ENCODE data around the gene C6orf89.
"Not testable (repeated sequence)": the region's sequence is repeated elsewhere in the genome, so short reads cannot be mapped to it uniquely, and the experiment has no call there.

The C6orf89 gene

GRCh38 chr6:36888115-36888643, 2.4 kb downstream of the C6orf89 start:
- no peak for DNase-seq

DNA sequence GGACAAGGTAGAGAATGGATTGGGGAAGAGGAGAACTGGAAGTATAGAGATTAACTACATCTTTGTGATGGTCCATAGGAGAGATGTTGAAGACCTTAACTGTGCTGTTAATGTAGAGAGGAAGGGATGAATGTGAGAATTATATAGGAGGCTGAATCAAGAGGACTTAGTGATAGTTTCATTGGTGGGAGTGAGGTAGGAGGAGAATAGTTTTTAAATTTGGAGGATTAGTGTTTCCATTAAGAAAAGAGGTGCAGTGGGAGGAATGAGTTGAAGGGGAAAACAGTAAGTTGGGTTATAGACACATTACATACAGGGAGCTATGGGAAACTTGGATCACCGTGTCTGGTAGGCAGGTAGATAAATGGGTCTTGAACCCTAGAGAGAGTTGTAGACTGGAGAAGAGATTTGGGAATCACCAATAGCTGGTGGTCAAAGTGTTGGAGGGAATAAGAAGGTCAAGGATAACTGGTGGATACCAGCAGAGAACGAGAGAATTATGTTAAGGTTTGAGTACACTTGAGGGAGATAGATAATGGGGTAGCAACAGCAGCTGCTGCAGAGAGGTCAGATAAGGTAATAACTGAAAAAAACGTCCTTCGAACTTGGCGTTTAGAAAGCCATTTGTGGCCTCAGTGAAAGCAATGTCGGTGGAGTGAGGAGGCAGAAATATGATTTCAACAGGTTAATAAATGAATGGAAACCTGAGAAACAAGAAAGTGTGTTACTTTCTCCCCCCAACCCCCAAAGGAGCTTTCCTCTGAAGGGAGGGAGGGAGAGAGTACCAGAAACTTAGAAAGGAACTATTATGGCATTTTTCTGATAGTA, 3.1 kb downstream of the C6orf89 start:
- DNase-seq: no peak

GRCh38 chr6:36890112-36890663, 4.4 kb downstream of the C6orf89 start:
- no peak for DNase-seq

GRCh38 chr6:36891153-36891552, 5.4 kb downstream of the C6orf89 start:
- DNase-seq: not testable (repeated sequence)

DNA sequence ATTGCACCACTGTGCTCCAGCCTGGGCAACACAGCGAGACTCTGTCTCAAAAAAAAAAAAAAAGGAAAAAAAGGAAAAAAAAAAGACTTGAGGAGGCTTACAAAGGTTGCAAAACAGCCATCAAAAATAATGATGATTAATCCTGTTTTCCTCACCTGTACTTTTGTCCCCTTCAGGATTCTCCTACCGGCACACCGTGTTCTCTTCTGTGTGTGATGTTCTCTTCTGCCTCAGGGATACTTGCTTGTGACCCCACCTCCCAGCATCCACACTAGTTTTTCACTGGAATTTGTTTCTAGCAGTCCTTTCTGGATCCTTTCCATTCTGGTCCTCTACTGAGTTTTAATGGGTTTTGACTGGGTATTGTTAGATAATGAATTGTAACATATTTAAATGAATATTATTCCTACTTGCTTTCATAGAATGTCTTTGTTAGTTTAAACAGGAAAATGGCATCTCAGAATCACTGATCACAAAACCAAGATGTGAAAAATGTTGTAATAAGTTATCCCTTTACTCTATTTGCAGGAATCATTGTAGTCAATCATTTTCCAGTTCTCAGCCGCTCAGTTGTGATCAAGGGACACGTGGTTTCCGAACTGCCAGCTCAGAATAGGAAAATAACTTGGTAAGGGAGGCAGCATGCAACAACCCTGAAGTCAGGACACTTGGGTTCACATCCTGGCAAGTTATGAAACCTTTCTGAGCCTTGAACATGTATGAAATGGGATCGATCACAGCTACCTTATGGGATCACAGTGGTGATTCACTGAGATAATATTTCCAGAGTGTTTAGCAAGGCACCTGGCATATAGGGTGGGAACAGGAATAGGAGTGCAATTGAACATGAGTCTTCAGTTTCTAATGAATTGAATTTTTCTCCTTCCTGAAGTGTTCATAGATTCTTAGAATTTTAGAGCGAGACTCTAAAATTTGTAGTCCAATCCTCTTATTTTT, 8.5 kb downstream of the C6orf89 start:
- no peak for DNase-seq

- no peak for DNase-seq
Observed at GRCh38 chr6:36897609-36898008, 11.9 kb downstream of the C6orf89 start.

GRCh38 chr6:36904114-36904513, 18.4 kb downstream of the C6orf89 start:
- no peak for DNase-seq

DNA sequence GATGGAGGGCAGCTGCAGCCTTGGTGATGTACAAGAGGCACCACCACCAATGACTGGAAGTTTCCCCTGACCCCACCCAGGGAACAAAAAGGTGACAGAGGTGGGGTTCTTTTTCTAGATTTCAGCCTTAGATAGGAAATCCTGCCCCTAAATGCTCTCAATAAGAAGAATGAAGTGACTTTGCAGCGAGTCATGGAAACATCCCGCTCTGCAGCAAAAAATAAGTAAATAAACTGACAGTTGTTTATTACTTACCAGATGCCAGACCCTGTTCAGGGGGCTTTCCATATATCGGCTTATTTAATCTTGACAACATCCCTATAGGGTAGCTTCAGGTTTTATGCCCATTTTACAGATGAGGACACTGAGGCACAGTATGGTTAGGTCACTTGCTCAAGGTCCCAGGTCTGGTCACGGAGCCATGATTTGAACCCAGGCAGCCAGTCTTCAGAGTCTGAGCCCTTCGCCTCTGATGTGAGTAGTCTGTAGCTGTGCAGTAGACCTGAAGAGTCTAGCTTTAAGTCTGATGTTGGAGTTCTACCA, 19.2 kb downstream of the C6orf89 start:
- DNase-seq: no peak

DNA sequence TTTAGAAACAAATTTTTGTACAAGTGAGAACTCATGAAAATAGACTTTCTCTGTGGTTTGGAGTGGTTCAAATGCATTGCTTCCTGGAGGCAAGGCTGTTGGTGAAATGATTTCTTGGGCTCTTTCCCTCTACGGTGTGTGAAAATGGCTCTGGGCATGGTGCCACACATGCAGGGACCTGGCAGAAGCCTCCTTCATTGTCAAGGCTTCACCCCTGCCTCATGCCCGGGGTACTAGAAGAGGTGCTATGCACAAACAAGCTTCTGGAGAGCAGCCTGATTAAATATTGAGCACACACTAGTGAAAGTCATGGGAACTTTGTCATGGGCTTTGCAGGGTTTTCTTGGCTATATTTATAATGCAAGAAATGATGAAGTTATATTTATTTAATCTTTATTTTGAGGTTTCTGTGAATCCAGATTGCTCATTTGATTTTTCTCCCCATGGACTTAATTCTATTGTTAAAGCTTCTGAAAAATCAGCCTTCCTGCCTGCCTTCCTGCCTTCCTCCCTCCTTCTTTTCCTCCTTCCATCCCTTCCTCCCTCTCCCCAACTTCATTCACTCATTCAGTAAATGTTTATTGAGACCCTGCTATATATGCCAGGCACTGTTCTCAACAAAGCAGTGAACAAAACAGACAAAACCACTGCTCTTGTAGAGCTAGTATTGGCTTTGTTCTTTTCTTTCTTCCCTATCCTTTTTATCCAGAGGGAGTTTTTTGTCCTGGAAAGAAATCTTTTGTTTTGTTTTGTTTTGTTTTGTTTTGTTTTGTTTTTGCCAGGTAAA, 21.0 kb downstream of the C6orf89 start:
- DNase-seq: no peak

DNA sequence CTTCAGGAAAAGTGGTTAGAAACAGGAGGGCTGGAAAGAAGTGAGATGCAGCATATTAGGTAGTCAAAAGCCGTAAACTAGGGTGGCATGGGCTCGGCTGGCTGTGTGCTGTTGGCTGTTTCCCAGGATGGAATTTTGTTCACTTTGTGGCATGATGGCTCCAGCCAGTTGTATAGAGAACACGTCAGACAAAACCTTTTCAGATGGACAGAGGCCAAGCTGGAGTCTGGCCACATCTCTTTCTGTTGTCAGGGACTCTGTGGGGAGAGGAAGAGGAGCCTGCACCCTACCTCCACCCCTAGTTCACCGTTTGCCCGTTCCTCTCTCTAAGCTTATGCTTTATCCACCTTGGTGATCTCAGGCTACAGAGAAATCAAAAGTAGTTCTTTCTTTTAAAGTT, 22.0 kb downstream of the C6orf89 start:
- DNase-seq: no peak

- no peak for DNase-seq
Observed at GRCh38 chr6:36908747-36909146, 23.0 kb downstream of the C6orf89 start.

- DNase-seq: no peak
Observed at GRCh38 chr6:36912030-36912454, 26.3 kb downstream of the C6orf89 start.

DNA sequence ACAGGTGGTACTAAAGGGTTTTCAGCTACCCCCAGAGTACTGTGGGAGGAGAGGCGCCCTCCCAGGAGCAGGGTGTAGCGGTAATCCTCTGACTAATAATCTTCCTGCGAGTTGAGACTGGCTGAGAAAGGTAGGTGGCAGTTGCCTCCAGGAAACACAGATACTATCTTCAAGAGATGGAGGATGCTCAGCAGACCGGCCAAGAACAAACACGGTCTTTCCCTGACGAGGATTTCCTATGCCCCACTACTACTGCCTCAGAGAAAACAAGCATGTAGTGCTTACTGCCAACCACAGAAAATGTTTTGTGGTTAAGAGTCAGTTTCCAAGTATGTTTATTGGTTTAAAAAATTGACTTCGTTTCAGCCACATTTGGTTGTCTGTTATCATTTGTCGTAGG, 26.8 kb downstream of the C6orf89 start:
- DNase-seq: peak; percentile 55

DNA sequence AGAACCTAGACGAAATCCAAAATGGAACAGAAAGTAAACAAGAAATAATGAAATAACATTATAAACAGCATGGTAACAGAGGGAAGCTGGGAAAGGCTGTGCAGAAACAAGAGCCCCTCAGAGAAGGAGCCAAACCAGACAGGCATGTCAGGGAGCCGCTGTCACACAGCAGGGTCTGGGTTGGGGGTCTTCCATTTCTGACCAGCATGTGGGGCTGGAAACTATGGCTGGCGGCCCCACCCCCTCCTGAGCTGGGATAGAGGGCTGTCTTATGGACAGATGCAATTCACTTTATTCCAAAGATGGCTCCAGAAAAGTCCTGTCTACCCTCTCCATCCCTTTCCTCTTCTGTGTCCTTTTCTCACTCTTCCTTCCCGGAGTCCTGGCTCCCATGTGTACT, 27.3 kb downstream of the C6orf89 start:
- no peak for DNase-seq

- DNase-seq: no peak
Observed at GRCh38 chr6:36914227-36914794, 28.6 kb downstream of the C6orf89 start.

DNA sequence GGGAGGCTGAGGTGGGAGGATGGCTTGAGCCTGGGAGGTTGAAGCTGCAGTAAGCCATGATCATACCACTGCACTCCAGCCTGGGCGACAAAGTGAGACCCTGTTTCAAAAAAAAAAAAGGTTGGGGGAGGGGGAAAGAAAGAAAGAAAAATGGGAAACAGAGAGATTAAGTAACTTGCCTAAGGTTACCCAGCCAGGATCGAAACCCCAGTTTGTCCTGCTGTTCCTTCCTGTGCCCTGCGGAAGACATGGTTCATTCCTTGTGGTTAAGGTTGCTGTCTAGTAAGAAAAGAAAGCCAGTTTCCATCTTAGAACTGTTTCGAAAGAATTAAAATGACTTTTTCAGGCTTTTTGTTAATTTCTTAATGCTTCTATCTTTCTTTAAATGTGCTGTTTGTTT, 29.8 kb downstream of the C6orf89 start:
- DNase-seq: no peak

- no peak for DNase-seq
Observed at GRCh38 chr6:36916126-36916525, 30.4 kb downstream of the C6orf89 start.

DNA sequence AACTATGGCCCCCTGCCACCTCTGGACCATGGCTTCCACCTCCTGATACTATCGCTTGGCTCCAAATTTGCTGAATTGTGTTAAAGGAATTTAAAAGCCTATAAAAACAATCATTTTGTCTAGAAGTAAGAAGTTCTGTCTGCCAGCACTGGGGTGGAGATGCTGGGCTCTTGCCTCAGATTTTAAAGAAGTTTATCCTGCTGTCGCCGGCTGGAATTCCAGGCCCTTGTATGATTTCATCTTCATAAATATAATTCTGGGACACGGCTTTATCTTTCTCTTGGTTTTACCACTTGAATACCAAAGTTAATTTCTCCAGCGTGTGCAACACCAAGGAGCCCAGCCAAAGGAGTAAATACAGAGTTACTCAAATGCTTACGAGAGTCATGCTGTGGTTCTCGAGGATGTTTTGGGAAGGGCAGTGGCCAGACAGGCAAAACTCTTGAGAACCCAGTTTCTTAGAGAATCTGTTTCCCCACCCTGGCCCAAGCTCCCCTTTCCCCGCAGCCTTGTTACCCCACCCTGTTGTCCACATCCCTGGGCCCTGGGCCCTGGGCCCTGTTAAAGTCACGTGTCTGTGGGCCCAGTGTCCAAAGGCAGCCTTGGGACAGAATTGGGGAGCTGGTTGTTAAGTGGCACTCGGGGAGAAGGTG, 31.9 kb downstream of the C6orf89 start:
- peak; percentile 78 for DNase-seq

- no peak for DNase-seq
Observed at GRCh38 chr6:36920049-36920448, 34.3 kb downstream of the C6orf89 start.

- DNase-seq: no peak
Observed at GRCh38 chr6:36920546-36920945, 34.8 kb downstream of the C6orf89 start.

- DNase-seq: no peak
Observed at GRCh38 chr6:36924131-36924530, 38.4 kb downstream of the C6orf89 start.
